Sigmoid colon (tissue), 7 donors: ENCODE results near the gene YPEL2. TPM values are rescaled to one million over a fixed set of nuclear protein-coding genes. Genes with fewer than 3 reads are reported as not detected.

Source experiments
- DNase-seq: peaks from one replicate; pipeline ENCODE4 v3.0.0-alpha.2; 2019
- H3K27ac ChIP-seq, 4 donors: fragments of 200-600 bp; sonication (generic); one replicate each; pipeline ENCODE4 v1.5.1; 2016 to 2019; ENCODE audit warnings: mild to moderate bottlenecking in 1 of 4
- H3K27me3 ChIP-seq, 3 donors: fragments of 200-600 bp; sonication (generic); one replicate each; pipeline ENCODE4 v1.5.1; 2019; ENCODE audit warnings: mild to moderate bottlenecking in 1 of 3
- H3K36me3 ChIP-seq, 4 donors: fragments of 200-600 bp; sonication (generic); one replicate each; pipeline ENCODE4 v1.5.1; 2016 to 2019
- H3K4me1 ChIP-seq, 4 donors: fragments of 200-600 bp; sonication (generic); one replicate each; pipeline ENCODE4 v1.5.1; 2017 to 2019
- H3K4me3 ChIP-seq, 4 donors: fragments of 200-600 bp; sonication (generic); one replicate each; pipeline ENCODE4 v1.5.1; 2017 to 2019; ENCODE audit warnings: mild to moderate bottlenecking in 2 of 4, moderate library complexity in 1 of 4
- H3K9me3 ChIP-seq, 4 donors: fragments of 200-600 bp in 3 of 4; sonication (generic) in 3 of 4; one replicate each; pipeline versions ENCODE4 v1.5.1 to v1.6.1; 2013 to 2019
- EP300 ChIP-seq, 4 donors: sonication (generic); formaldehyde crosslinking; IDR thresholded peaks; one replicate each; pipeline ENCODE4 v1.6.1; 2017; ENCODE audit warnings: antibody characterized with exemption in 4 of 4
- POLR2A ChIP-seq, 2 donors: fragments of 450-650 bp; IDR thresholded peaks; one replicate each; pipeline ENCODE4 v1.6.1; 2016; ENCODE audit warnings: antibody characterized with exemption in 2 of 2, mild to moderate bottlenecking in 2 of 2, moderate library complexity in 2 of 2
- POLR2AphosphoS5 ChIP-seq, 4 donors: sonication (generic); formaldehyde crosslinking; IDR thresholded peaks; one replicate each; pipeline ENCODE4 v1.6.1; 2017; ENCODE audit warnings: antibody characterized with exemption in 4 of 4
- WGBS, 2 donors: extraction: QIAGEN DNeasy Blood & Tissue Kit; methylation state at CpG; one replicate each; pipeline ENCODE4 v1.1.7; 2013; 5-methylcytosine and 5-hydroxymethylcytosine counted together
- intact Hi-C: fragments of 100-400 bp; cut with DNase I; formaldehyde crosslinking; loops from one replicate; pipeline ENCODE4 v1.15.1; 2023
- polyA plus RNA-seq, 3 donors: library from polyadenylated mRNA; stranded (reverse); fragments of 200-250 nt; gene quantifications; one replicate each; pipeline ENCODE4 v1.2.3, GENCODE V29; 2013
- total RNA-seq, 4 donors: library from RNA; depleted of rRNA; stranded (reverse); fragments of >200 nt; gene quantifications; one replicate each; pipeline ENCODE4 v1.1.0, GENCODE V29; 2016
- TF ChIP-seq, protein P1 (sequence below), 4 experiments: fragments of 450-650 bp in 3 of 4; fragments of 200-600 bp in 1 of 4; IDR thresholded peaks; one replicate each; pipeline ENCODE4 v1.5.1; 2016 to 2019; ENCODE audit warnings: antibody characterized with exemption in 4 of 4, mild to moderate bottlenecking in 3 of 4, moderate library complexity in 2 of 4
- donor health status: healthy with polysubstance abuse.
- donor health status: Bipolar disorder and iron deficiency.
- donor health status: healthy.

Gene YPEL2
- total and polyA plus RNA-seq, 7 donors, result 10.2 to 35.7 (median 25.8) TPM

DNA sequence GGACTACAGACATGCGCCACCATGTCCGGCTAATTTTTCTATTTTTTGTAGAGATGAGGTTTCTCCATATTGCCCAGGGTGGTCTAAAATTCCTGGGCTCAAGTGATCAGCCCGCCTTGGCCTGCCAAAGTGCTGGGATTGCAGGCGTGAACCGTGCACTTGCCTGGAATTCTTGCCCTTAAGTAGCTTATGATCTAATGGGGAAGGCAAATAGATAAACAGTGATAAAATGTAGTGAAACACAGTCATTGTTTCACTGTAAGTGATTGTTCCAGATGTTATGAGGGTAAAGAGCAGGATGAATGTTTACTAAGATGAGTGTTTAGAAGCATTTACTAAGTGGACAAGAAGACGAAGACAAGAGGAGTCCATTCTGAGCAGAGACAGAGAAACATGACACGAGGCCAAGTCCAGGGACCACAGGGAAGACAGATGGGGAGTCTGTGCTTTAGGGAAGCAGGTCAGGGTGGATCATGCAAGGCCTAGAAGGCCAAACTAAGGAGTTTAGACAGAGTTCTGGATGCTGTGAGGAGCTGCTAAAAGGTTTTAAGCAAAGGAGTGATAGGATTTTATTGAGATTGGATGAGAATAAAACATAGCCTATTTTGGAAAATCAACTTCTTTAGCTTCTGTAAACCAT is 36.9 kb downstream of the YPEL2 start:
- 65 to 74% methylated on average over 7 of the region's 7 CpGs for WGBS, 2 donors
- TF ChIP-seq POLR2A (IDR thresholded peaks at IDR 0.05) (no peak), POLR2AphosphoS5 (IDR thresholded peaks at IDR 0.05) (no peak), EP300 (IDR thresholded peaks at IDR 0.05) (no peak)
- TF ChIP-seq, protein P1, sequence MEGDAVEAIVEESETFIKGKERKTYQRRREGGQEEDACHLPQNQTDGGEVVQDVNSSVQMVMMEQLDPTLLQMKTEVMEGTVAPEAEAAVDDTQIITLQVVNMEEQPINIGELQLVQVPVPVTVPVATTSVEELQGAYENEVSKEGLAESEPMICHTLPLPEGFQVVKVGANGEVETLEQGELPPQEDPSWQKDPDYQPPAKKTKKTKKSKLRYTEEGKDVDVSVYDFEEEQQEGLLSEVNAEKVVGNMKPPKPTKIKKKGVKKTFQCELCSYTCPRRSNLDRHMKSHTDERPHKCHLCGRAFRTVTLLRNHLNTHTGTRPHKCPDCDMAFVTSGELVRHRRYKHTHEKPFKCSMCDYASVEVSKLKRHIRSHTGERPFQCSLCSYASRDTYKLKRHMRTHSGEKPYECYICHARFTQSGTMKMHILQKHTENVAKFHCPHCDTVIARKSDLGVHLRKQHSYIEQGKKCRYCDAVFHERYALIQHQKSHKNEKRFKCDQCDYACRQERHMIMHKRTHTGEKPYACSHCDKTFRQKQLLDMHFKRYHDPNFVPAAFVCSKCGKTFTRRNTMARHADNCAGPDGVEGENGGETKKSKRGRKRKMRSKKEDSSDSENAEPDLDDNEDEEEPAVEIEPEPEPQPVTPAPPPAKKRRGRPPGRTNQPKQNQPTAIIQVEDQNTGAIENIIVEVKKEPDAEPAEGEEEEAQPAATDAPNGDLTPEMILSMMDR (IDR thresholded peaks at IDR 0.05), result no peak
- no peaks in the 10 kb centered on the region for H3K9me3 ChIP-seq
- intact Hi-C loops, result loop anchor here (5.0 kb wide), 1 partner anchor 36 kb away; the partner anchor contains the start of gene YPEL2
- no peak for DNase-seq
- no peaks in the 10 kb centered on the region for H3K27me3 ChIP-seq
- peaks cover 0 to 99% (median 97%) of the 10 kb centered on the region in 4 donors for H3K4me1 ChIP-seq
- no peaks in the 10 kb centered on the region for H3K36me3 ChIP-seq
- peak overlapping the region; percentile 87 to 95 (median 92) for H3K27ac ChIP-seq
- no peak overlapping the region for H3K4me3 ChIP-seq

DNA sequence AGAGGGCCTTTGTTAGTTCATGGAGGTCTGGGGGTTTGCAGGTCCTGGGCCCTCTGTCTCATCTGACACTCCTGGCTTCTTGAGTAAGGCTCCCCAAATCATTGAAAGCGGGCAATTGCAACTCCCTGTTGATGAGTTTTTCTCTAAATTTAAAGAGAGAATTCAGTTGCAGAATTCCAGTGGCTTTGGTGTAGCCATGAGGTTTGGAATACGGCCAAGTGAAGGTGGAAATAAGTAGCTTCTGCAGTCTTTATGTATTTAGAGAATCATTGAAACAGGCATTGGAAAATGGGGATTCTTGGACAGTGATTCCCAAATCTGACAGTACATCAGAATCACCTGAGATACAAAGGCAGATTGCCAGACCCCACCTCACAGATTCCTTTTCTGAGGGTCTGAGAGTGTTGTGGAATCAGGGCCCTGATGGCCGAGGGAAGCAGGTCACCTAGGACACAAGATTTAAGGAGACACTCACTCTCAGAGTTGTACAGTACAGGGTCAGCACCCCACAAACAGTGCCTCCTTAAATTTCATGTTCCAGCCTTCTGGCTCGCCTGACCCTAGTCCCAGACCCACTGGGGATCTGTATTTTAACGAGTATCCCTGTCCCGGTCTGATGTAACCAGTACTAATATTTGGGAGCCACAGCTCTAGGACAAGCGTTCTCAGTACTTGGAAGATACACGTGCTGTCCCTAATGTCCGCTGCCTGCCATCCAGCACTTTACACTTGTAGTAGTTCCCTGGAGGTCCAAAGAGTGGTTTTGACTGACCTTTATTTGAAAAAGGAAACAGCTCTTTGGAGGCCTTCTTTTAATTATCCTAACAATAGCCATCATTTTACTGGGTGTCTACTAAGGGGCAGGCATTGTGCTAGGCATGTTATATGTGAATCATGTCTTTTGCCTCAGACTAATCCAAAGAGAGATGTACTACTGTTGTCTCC is 37.8 kb downstream of the YPEL2 start:
- DNase-seq, result no peak
- Histone ChIP-seq H3K36me3 (no peaks in the 10 kb centered on the region), H3K27ac (peak overlapping the region; percentile 87 to 95 (median 92)), H3K27me3 (no peaks in the 10 kb centered on the region), H3K4me3 (no peak overlapping the region), H3K4me1 (peaks cover 0 to 99% (median 98%) of the 10 kb centered on the region in 4 donors), H3K9me3 (no peaks in the 10 kb centered on the region)
- intact Hi-C loops, result loop anchor here (5.0 kb wide), 1 partner anchor 37 kb away; the partner anchor contains the start of gene YPEL2
- TF ChIP-seq EP300 (IDR thresholded peaks at IDR 0.05) (no peak), POLR2AphosphoS5 (IDR thresholded peaks at IDR 0.05) (no peak)
- 89 to 91% methylated on average over 9 of the region's 9 CpGs for WGBS, 2 donors

DNA sequence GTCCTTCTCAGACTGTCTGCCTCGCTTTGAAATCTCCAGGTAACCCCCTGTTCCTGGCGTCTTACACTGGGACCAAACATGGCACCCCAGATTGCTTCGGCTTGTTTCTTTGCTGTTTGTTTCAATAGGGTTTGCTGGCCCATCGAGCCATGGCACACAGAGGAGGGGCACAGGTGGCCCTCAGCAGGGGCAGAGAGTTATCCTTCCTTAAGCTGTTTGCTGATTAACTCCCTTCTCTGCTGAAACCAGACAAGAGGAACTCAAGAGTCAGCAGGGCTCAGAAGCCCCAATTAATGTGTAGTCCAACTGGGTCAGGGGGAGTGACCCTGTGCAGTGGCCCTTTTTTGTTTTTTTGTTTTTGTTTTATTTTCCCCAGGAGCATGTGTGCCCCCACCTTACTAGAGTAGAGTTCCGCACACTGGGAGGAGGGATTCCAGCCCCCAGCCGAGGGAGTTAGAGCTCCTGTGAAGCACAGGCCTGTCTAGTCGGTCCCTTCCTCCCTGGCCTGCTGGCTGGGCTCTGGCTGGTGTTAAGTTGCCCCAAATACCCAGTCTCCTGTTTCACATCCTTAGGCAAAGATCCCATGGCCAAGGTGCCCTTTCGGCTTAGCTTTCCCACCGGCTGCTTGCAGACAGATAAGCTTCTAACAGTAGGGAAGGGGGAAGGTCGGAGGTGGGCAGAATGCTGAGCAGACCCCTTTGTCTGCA is 39.3 kb downstream of the YPEL2 start:
- Histone ChIP-seq H3K4me1 (peaks cover 0 to 100% (median 98%) of the 10 kb centered on the region in 4 donors), H3K9me3 (no peaks in the 10 kb centered on the region), H3K36me3 (no peaks in the 10 kb centered on the region), H3K4me3 (peak overlapping the region in 1 of 4 donors; percentile 8), H3K27me3 (no peaks in the 10 kb centered on the region), H3K27ac (peak overlapping the region; percentile 87 to 95 (median 92))
- 86 to 88% methylated on average over 10 of the region's 10 CpGs for WGBS, 2 donors
- DNase-seq, result peak; percentile 48
- TF ChIP-seq POLR2AphosphoS5 (IDR thresholded peaks at IDR 0.05) (no peak), POLR2A (IDR thresholded peaks at IDR 0.05) (no peak), EP300 (IDR thresholded peaks at IDR 0.05) (no peak)
- TF ChIP-seq, protein P1 (IDR thresholded peaks at IDR 0.05), result no peak
- intact Hi-C loops, result loop anchor here (5.0 kb wide), 1 partner anchor 57 kb away; no protein-coding TSS in a partner anchor

GRCh38 chr17:59371416-59372100 is 40.1 kb downstream of the YPEL2 start:
- DNase-seq, result peak; percentile 94
- Histone ChIP-seq H3K36me3 (no peaks in the 10 kb centered on the region), H3K27ac (peak overlapping the region; percentile 87 to 95 (median 92)), H3K9me3 (no peaks in the 10 kb centered on the region), H3K27me3 (no peaks in the 10 kb centered on the region), H3K4me1 (peaks cover 0 to 100% (median 97%) of the 10 kb centered on the region in 4 donors), H3K4me3 (peak overlapping the region in 1 of 4 donors; percentile 8)
- intact Hi-C loops, result loop anchor here (5.0 kb wide), 1 partner anchor 56 kb away; no protein-coding TSS in a partner anchor
- 28 to 52% methylated on average over 5 of the region's 5 CpGs for WGBS, 2 donors
- TF ChIP-seq POLR2A (IDR thresholded peaks at IDR 0.05) (peak in 1 of 2 donors; percentile 29), POLR2AphosphoS5 (IDR thresholded peaks at IDR 0.05) (peak; percentile 40 to 81 (median 78)), EP300 (IDR thresholded peaks at IDR 0.05) (peak in 3 of 4 donors; percentile 38 to 81 (median 54))
- TF ChIP-seq, protein P1 (IDR thresholded peaks at IDR 0.05), result no peak
